Tibial nerve (tissue), 3 donors: ENCODE results near the gene ID2.

ENCODE experiments used
- POLR2A ChIP-seq, 2 donors: fragments of 450-650 bp; IDR thresholded peaks; one replicate each; pipeline ENCODE4 v1.6.1; 2017; ENCODE audit warnings: antibody characterized with exemption in 2 of 2, mild to moderate bottlenecking in 2 of 2, moderate library complexity in 2 of 2
- TF ChIP-seq, protein P1 (sequence below), 5 experiments: fragments of 200-600 bp in 3 of 5; fragments of 450-650 bp in 2 of 5; sonication (generic) in 3 of 5; IDR thresholded peaks; one replicate each; pipeline ENCODE4 v1.5.1; 2016 to 2019; ENCODE audit warnings: antibody characterized with exemption in 5 of 5, mild to moderate bottlenecking in 3 of 5, moderate library complexity in 2 of 5

DNA sequence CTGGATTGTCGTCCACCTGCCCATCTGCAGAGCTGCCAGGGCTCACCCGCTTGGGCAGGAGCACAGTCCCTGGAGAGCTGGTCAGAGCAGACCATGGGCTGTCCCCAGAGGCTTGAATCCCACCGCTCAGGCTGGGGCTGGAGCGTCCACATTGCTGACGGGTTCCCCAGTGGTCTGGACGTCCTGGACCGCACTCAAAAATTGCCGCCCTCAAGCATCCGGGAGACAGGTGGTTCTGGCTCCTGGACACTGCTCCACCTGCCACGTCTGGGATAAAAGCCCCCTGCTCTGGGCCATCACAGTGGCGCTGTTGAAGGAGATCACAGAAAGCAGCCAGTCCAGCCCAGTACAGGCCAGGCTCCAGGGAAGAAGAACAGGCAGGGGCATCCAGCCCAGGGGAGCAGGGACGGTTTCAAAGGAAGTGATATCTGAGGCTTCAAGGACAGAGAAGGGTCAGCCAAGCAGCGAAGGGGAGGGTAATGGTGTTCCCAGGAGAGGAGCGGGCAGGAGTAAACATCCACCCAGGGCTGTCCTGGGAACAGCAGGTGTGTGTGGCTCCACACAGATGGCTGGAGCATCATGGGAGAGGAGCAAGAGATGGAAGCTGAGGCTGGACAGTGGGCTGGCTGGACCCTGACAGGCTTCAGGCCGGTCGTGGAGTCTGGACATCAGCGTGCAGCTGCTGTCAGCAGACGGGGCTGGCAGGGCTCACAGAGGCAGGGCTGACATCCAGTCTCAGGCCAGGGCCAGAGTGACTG is 21.9 kb upstream of the ID2 start:
- TF ChIP-seq, protein P1, sequence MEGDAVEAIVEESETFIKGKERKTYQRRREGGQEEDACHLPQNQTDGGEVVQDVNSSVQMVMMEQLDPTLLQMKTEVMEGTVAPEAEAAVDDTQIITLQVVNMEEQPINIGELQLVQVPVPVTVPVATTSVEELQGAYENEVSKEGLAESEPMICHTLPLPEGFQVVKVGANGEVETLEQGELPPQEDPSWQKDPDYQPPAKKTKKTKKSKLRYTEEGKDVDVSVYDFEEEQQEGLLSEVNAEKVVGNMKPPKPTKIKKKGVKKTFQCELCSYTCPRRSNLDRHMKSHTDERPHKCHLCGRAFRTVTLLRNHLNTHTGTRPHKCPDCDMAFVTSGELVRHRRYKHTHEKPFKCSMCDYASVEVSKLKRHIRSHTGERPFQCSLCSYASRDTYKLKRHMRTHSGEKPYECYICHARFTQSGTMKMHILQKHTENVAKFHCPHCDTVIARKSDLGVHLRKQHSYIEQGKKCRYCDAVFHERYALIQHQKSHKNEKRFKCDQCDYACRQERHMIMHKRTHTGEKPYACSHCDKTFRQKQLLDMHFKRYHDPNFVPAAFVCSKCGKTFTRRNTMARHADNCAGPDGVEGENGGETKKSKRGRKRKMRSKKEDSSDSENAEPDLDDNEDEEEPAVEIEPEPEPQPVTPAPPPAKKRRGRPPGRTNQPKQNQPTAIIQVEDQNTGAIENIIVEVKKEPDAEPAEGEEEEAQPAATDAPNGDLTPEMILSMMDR (IDR thresholded peaks at IDR 0.05), result no peak
- no peak for TF ChIP-seq POLR2A (IDR thresholded peaks at IDR 0.05)
